Inflammatory macrophage treated with lipopolysaccharide for 4 hours (primary cell): ENCODE results near the gene TBL1XR1.
A peak's percentile ranks its signal among the peaks of the same experiment; 100 is the strongest.
"Not testable (repeated sequence)": the region's sequence is repeated elsewhere in the genome, so short reads cannot be mapped to it uniquely, and the experiment has no call there.

Experiments used
- DNase-seq: peaks from one replicate; pipeline ENCODE4 v3.0.0-alpha.2; 2020

The TBL1XR1 gene

GRCh38 chr3:177180506-177180905 is 16.8 kb downstream of the TBL1XR1 start:
- no peak for DNase-seq

GRCh38 chr3:177179281-177180067 is 17.8 kb downstream of the TBL1XR1 start:
- no peak for DNase-seq

- no peak for DNase-seq
Measured at GRCh38 chr3:177177749-177178221, 19.5 kb downstream of the TBL1XR1 start.

- no peak for DNase-seq
Measured at GRCh38 chr3:177174607-177175170, 22.6 kb downstream of the TBL1XR1 start.

- no peak for DNase-seq
Measured at GRCh38 chr3:177169936-177170722, 27.2 kb downstream of the TBL1XR1 start.

GRCh38 chr3:177168431-177168830 is 28.9 kb downstream of the TBL1XR1 start:
- DNase-seq = no peak

- no peak for DNase-seq
Measured at GRCh38 chr3:177162742-177163141, 34.5 kb downstream of the TBL1XR1 start.

- not testable (repeated sequence) for DNase-seq
Measured at GRCh38 chr3:177161603-177162002, 35.7 kb downstream of the TBL1XR1 start.

GRCh38 chr3:177158461-177158860 is 38.8 kb downstream of the TBL1XR1 start:
- DNase-seq = no peak

GRCh38 chr3:177157492-177157891 is 39.8 kb downstream of the TBL1XR1 start:
- no peak for DNase-seq

GRCh38 chr3:177154733-177155132 is 42.5 kb downstream of the TBL1XR1 start:
- no peak for DNase-seq

- no peak for DNase-seq
Measured at GRCh38 chr3:177150970-177151627, 46.2 kb downstream of the TBL1XR1 start.

GRCh38 chr3:177150218-177150916 is 46.9 kb downstream of the TBL1XR1 start:
- no peak for DNase-seq

- DNase-seq = no peak
Measured at GRCh38 chr3:177149106-177149505, 48.2 kb downstream of the TBL1XR1 start.

GRCh38 chr3:177147790-177148189 is 49.5 kb downstream of the TBL1XR1 start:
- no peak for DNase-seq

- no peak for DNase-seq
Measured at GRCh38 chr3:177146646-177147045, 50.6 kb downstream of the TBL1XR1 start.

- no peak for DNase-seq
Measured at GRCh38 chr3:177145954-177146353, 51.3 kb downstream of the TBL1XR1 start.

- DNase-seq = no peak
Measured at GRCh38 chr3:177145381-177145780, 51.9 kb downstream of the TBL1XR1 start.

- peak; percentile 21 for DNase-seq
Measured at GRCh38 chr3:177144922-177145321, 52.4 kb downstream of the TBL1XR1 start.

- peak; percentile 9 for DNase-seq
Measured at GRCh38 chr3:177141899-177142646, 55.2 kb downstream of the TBL1XR1 start.

- no peak for DNase-seq
Measured at GRCh38 chr3:177141471-177141870, 55.8 kb downstream of the TBL1XR1 start.

GRCh38 chr3:177139220-177139619 is 58.1 kb downstream of the TBL1XR1 start:
- DNase-seq = not testable (repeated sequence)
